K562 (cell line): ENCODE data around the gene WDHD1. TPM values are rescaled to one million over a fixed set of nuclear protein-coding genes. Genes with fewer than 3 reads are reported as not detected.

ENCODE experiments used
- CBFA2T2 ChIP-seq: fragments of 450-650 bp; conservative IDR thresholded peaks from 2 replicates; pipeline ENCODE4 v1.6.1; 2017; ENCODE audit warnings: mild to moderate bottlenecking
- CCAR2 ChIP-seq: fragments of 200-400 bp; formaldehyde crosslinking; IDR thresholded peaks from 2 replicates; pipeline ENCODE4 v1.6.1; 2017; ENCODE audit warnings: mild to moderate bottlenecking, low read depth, low read length
- CSDE1 ChIP-seq, 2 experiments: fragments of 450-650 bp; IDR thresholded peaks; 2 replicates each; pipeline ENCODE4 v1.6.1; 2016; ENCODE audit warnings: mild to moderate bottlenecking in 1 of 2
- CTCFL ChIP-seq: IDR thresholded peaks from 2 replicates; pipeline ENCODE4 v1.6.1; 2011; ENCODE audit warnings: borderline replicate concordance, low read depth, mild to moderate bottlenecking, moderate library complexity, low read length; ENCODE audit not compliant: insufficient read depth, poor library complexity, severe bottlenecking
- EGR1 ChIP-seq: fragments of 450-650 bp; conservative IDR thresholded peaks from 2 replicates; pipeline ENCODE4 v1.6.1; 2017; ENCODE audit warnings: mild to moderate bottlenecking
- HDGF ChIP-seq: fragments of 450-650 bp; IDR thresholded peaks from 2 replicates; pipeline ENCODE4 v1.6.1; 2016
- HOMEZ ChIP-seq: fragments of 250-450 bp; sonication (Bioruptor Pico); IDR thresholded peaks from 2 replicates; pipeline ENCODE4 v1.4.0; 2020; ENCODE audit warnings: mild to moderate bottlenecking, moderate library complexity
- KDM2B ChIP-seq: fragments of 250-450 bp; sonication (Bioruptor Pico); IDR thresholded peaks from 2 replicates; pipeline ENCODE4 v1.8.0; 2021; ENCODE audit warnings: mild to moderate bottlenecking, moderate library complexity
- PRMT5 ChIP-seq: sonication (generic); formaldehyde crosslinking; IDR thresholded peaks from 2 replicates; pipeline ENCODE4 v1.5.0; 2020; ENCODE audit warnings: missing genetic modification reagents
- RBM22 ChIP-seq: fragments of 200-400 bp; formaldehyde crosslinking; IDR thresholded peaks from 2 replicates; pipeline ENCODE4 v1.6.1; 2018; ENCODE audit warnings: low read length, low read depth; ENCODE audit not compliant: poor library complexity, severe bottlenecking
- RHOXF2B ChIP-seq: fragments of 250-450 bp; sonication (Bioruptor Pico); conservative IDR thresholded peaks from 2 replicates; pipeline ENCODE4 v1.5.1; 2021
- SMAD3 ChIP-seq: fragments of 450-650 bp; formaldehyde crosslinking; conservative IDR thresholded peaks from 2 replicates; pipeline ENCODE4 v1.4.0; 2020; ENCODE audit warnings: mild to moderate bottlenecking
- SMC3 ChIP-seq: conservative IDR thresholded peaks from 2 replicates; pipeline ENCODE4 v1.6.1; 2011; ENCODE audit warnings: low read depth, low read length, improper control_type of control experiment; ENCODE audit not compliant: insufficient read depth
- SRSF1 ChIP-seq: fragments of 200-400 bp; formaldehyde crosslinking; IDR thresholded peaks from 2 replicates; pipeline ENCODE4 v1.6.1; 2017; ENCODE audit warnings: mild to moderate bottlenecking, low read depth, low read length, moderate library complexity
- TAF15 ChIP-seq: fragments of 200-400 bp; formaldehyde crosslinking; IDR thresholded peaks from 2 replicates; pipeline ENCODE4 v1.6.1; 2017; ENCODE audit warnings: mild to moderate bottlenecking, low read depth, low read length, moderate library complexity
- TOE1 ChIP-seq, 2 experiments: fragments of 450-650 bp in 1 of 2; sonication (generic) in 1 of 2; formaldehyde crosslinking in 1 of 2; IDR thresholded peaks; 2 replicates each; pipeline versions ENCODE4 v1.7.1 to v1.8.0; 2016 to 2022; ENCODE audit warnings: borderline replicate concordance in 2 of 2, mild to moderate bottlenecking in 2 of 2, antibody characterized with exemption in 1 of 2, inconsistent platforms in 1 of 2, low read depth in 1 of 2, missing genetic modification reagents in 1 of 2, moderate library complexity in 1 of 2
- ZBTB8A ChIP-seq: fragments of 450-650 bp; IDR thresholded peaks from 2 replicates; pipeline ENCODE4 v1.6.1; 2018; ENCODE audit warnings: mild to moderate bottlenecking, moderate library complexity; ENCODE audit not compliant: partially characterized antibody
- ZFPM2 ChIP-seq: fragments of 250-450 bp; sonication (Bioruptor Pico); IDR thresholded peaks from 2 replicates; pipeline ENCODE4 v1.5.1; 2022; ENCODE audit warnings: mild to moderate bottlenecking
- ZNF133 ChIP-seq: fragments of 250-450 bp; sonication (Bioruptor Pico); IDR thresholded peaks from 2 replicates; pipeline ENCODE4 v1.4.0; 2020; ENCODE audit warnings: mild to moderate bottlenecking
- ZNF146 ChIP-seq: IDR thresholded peaks from one replicate; pipeline ENCODE4 v1.6.1; 2018; ENCODE audit warnings: missing compliant biosample characterization; ENCODE audit not compliant: unreplicated experiment
- ZNF324 ChIP-seq: fragments of 250-450 bp; sonication (Bioruptor Pico); IDR thresholded peaks from 2 replicates; pipeline ENCODE4 v1.4.0; 2020; ENCODE audit warnings: mild to moderate bottlenecking
- ZNF354B ChIP-seq: fragments of 250-450 bp; sonication (Bioruptor Pico); IDR thresholded peaks from 2 replicates; pipeline ENCODE4 v1.4.0; 2020
- ZNF583 ChIP-seq: fragments of 250-450 bp; sonication (Bioruptor Pico); IDR thresholded peaks from 2 replicates; pipeline ENCODE4 v1.4.0; 2020
- ZNF695 ChIP-seq: fragments of 450-650 bp; formaldehyde crosslinking; IDR thresholded peaks from 2 replicates; pipeline ENCODE4 v1.4.0; 2020; ENCODE audit warnings: mild to moderate bottlenecking, moderate library complexity
- ZNF780A ChIP-seq: fragments of 250-450 bp; sonication (Bioruptor Pico); IDR thresholded peaks from 2 replicates; pipeline ENCODE4 v1.5.0; 2021; ENCODE audit warnings: mild to moderate bottlenecking
- polyA plus RNA-seq, 8 experiments: library from polyadenylated mRNA; depleted of rRNA in 4 of 8; stranded (reverse) in 5 of 8; unstranded in 3 of 8; fragments of >200 nt; fragmentation: Nextera tagmentation in 2 of 8; fragmentation: Illumina TruSeq in 1 of 8; extraction: Ambion mirVana in 2 of 8; extraction: Trizol in 1 of 8; gene quantifications; 2 replicates each; pipeline versions ENCODE4 v1.2.1 to v1.2.3, GENCODE V29; 2011 to 2014; ENCODE audit warnings: inconsistent platforms in 1 of 8, missing spikeins in 1 of 8
- total RNA-seq, 7 experiments: library from RNA; depleted of rRNA in 6 of 7; stranded (reverse); fragments of >200 nt in 6 of 7; fragmentation: Illumina TruSeq in 2 of 7; extraction: Trizol in 2 of 7; gene quantifications; 2 replicates each; pipeline versions ENCODE4 v1.2.1 to v1.2.3, GENCODE V29; 2011 to 2021; ENCODE audit warnings: low replicate concordance in 1 of 7
- TF ChIP-seq, protein P1 (sequence below): sonication (generic); formaldehyde crosslinking; IDR thresholded peaks from 2 replicates; pipeline ENCODE4 v1.8.0; 2022; ENCODE audit warnings: mild to moderate bottlenecking, missing genetic modification reagents

Gene WDHD1
- total and polyA plus RNA-seq, 9 of the 15 experiments (the other 6 are each of a cell fraction or from before 2014, with no cell fraction given) = 11.7 to 39.1 (median 30.0) TPM

- TF ChIP-seq SMAD3 (CRISPR knock-in tag) (no peak), ZFPM2 (no peak), HDGF (no peak), RHOXF2B (CRISPR knock-in tag) (no peak), ZNF133 (CRISPR knock-in tag) (no peak), CBFA2T2 (no peak), HOMEZ (no peak), ZNF324 (CRISPR knock-in tag) (no peak), TOE1 (IDR thresholded peaks at IDR 0.05; ENCODE audit: borderline replicate concordance) (peak; percentile 58; the same call in 1 of the 2 replicates), TOE1 (CRISPR knock-in tag; IDR thresholded peaks at IDR 0.05; ENCODE audit: borderline replicate concordance, low read depth) (no peak), ZNF780A (CRISPR knock-in tag) (no peak), ZNF354B (CRISPR knock-in tag) (no peak), RBM22 (no peak), SMC3 (no peak), ZNF695 (CRISPR knock-in tag) (no peak), CCAR2 (no peak), ZNF146 (CRISPR knock-in tag) (no peak), SRSF1 (no peak), ZNF583 (CRISPR knock-in tag) (no peak), CTCFL (peak; percentile 26), TAF15 (no peak), EGR1 (peak; percentile 99), KDM2B (no peak), CSDE1 (IDR thresholded peaks at IDR 0.05) (peak in 1 of 2 experiments; percentile 72; a peak in 1 of 4 replicates), ZBTB8A (no peak), PRMT5 (CRISPR knock-in tag) (no peak)
- TF ChIP-seq, protein P1, sequence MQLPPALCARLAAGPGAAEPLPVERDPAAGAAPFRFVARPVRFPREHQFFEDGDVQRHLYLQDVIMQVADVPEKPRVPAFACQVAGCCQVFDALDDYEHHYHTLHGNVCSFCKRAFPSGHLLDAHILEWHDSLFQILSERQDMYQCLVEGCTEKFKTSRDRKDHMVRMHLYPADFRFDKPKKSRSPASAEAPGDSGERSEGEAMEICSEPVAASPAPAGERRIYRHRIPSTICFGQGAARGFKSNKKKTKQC (CRISPR knock-in tag) = no peak
Measured at GRCh38 chr14:55026793-55027561, at the start of gene WDHD1, which contains the start of gene SOCS4 (continued).
